Hepatocyte (in vitro differentiated cells): ENCODE results near the gene TFDP3. TPM values are rescaled to one million over a fixed set of nuclear protein-coding genes. Genes with fewer than 3 reads are reported as not detected.

ENCODE experiments used
- DNase-seq: peaks from one replicate; pipeline ENCODE4 v3.0.0-alpha.2; 2016; ENCODE audit warnings: low spot score
- H2AFZ ChIP-seq: fragments of 200-600 bp; sonication (generic); 2 replicates; pipeline ENCODE4 v1.6.0; 2016; ENCODE audit warnings: antibody characterized with exemption, mild to moderate bottlenecking
- H3K27ac ChIP-seq: fragments of 200-600 bp; sonication (generic); 2 replicates; pipeline ENCODE4 v1.5.1; 2016; ENCODE audit warnings: mild to moderate bottlenecking
- H3K27me3 ChIP-seq: fragments of 200-600 bp; sonication (generic); 2 replicates; pipeline ENCODE4 v1.6.1; 2016
- H3K36me3 ChIP-seq: fragments of 200-600 bp; sonication (generic); replicated peaks from 2 replicates; pipeline ENCODE4 v1.5.1; 2016; ENCODE audit warnings: low read depth; ENCODE audit not compliant: insufficient read depth
- H3K4me1 ChIP-seq: fragments of 200-600 bp; sonication (generic); 2 replicates; pipeline ENCODE4 v1.5.1; 2016; ENCODE audit warnings: mild to moderate bottlenecking, moderate library complexity; ENCODE audit not compliant: insufficient read depth
- H3K4me2 ChIP-seq: fragments of 200-600 bp; sonication (generic); 2 replicates; pipeline ENCODE4 v1.6.0; 2016
- H3K4me3 ChIP-seq: fragments of 200-600 bp; sonication (generic); 2 replicates; pipeline ENCODE4 v1.5.1; 2016; ENCODE audit warnings: mild to moderate bottlenecking
- H3K79me2 ChIP-seq: fragments of 200-600 bp; sonication (generic); 2 replicates; pipeline ENCODE4 v1.6.0; 2017; ENCODE audit warnings: mild to moderate bottlenecking
- H3K9me2 ChIP-seq: fragments of 200-600 bp; sonication (generic); replicated peaks from 2 replicates; pipeline ENCODE4 v1.6.0; 2017; ENCODE audit warnings: mild to moderate bottlenecking; ENCODE audit not compliant: insufficient read depth
- H3K9me3 ChIP-seq: fragments of 200-600 bp; sonication (generic); 2 replicates; pipeline ENCODE4 v1.5.1; 2016; ENCODE audit warnings: low read depth, mild to moderate bottlenecking
- H4K20me1 ChIP-seq: fragments of 200-600 bp; sonication (generic); 2 replicates; pipeline ENCODE4 v1.6.0; 2016; ENCODE audit warnings: mild to moderate bottlenecking; ENCODE audit not compliant: insufficient read depth, poor library complexity, severe bottlenecking
- EZH2 ChIP-seq: fragments of 200-600 bp; sonication (generic); IDR thresholded peaks from 2 replicates; pipeline ENCODE4 v1.6.1; 2016; ENCODE audit warnings: antibody characterized with exemption, mild to moderate bottlenecking, borderline replicate concordance
- EZH2phosphoT487 ChIP-seq: fragments of 200-600 bp; sonication (generic); IDR thresholded peaks from one replicate; pipeline ENCODE4 v1.6.1; 2018; ENCODE audit warnings: antibody characterized with exemption, mild to moderate bottlenecking, low read depth, moderate library complexity; ENCODE audit not compliant: unreplicated experiment, severe bottlenecking
- WGBS: methylation state at CpG from one replicate; pipeline ENCODE4 v1.1.6; 2016; ENCODE audit warnings: low lambda C conversion rate; ENCODE audit errors: missing lambda C conversion rate; 5-methylcytosine and 5-hydroxymethylcytosine counted together
- polyA plus RNA-seq: library from polyadenylated mRNA; unstranded; fragments of >200 nt; fragmentation: Nextera tagmentation; extraction: Ambion mirVana; gene quantifications from 2 replicates; pipeline ENCODE4 v1.2.1, GENCODE V29; 2016
- total RNA-seq: library from RNA; depleted of rRNA; stranded (reverse); fragments of >200 nt; gene quantifications from 2 replicates; pipeline ENCODE4 v1.2.3, GENCODE V29; 2014
- TF ChIP-seq, protein P1 (sequence below): fragments of 200-600 bp; sonication (generic); IDR thresholded peaks from 2 replicates; pipeline ENCODE4 v1.5.1; 2016; ENCODE audit warnings: antibody characterized with exemption, mild to moderate bottlenecking; ENCODE audit not compliant: poor library complexity

TFDP3 gene
- total and polyA plus RNA-seq, 2 experiments from 2014 or later = not detected

DNA sequence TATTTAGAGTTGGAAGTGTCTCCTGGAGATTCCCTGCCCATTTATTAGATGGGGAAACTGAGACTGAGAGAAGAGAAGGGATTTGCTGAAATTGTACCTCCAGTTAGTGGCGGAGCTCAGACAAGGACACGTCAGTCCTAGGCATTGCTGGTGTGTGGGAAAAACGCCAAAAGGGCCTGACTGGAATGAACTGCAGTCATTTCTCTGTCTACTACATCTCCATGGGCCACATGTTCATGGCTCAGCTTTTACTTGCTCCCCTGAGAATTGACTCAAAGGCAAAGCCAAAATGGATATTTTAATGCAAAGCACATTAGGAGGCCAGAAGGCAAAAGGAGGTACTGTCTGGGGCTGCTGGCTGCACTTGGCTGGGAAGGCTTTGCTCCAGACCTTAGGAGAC, 3.9 kb downstream of the TFDP3 start:
- Histone ChIP-seq H3K4me3 (no peak overlapping the region), H3K36me3 (no peaks in the 10 kb centered on the region), H2AFZ (no peak overlapping the region), H3K9me2 (no peaks in the 10 kb centered on the region), H3K4me1 (no peaks in the 10 kb centered on the region), H3K27ac (no peak overlapping the region), H3K79me2 (no peaks in the 10 kb centered on the region), H4K20me1 (no peaks in the 10 kb centered on the region), H3K9me3 (no peaks in the 10 kb centered on the region), H3K4me2 (no peak overlapping the region), H3K27me3 (no peaks in the 10 kb centered on the region)
- TF ChIP-seq, protein P1, sequence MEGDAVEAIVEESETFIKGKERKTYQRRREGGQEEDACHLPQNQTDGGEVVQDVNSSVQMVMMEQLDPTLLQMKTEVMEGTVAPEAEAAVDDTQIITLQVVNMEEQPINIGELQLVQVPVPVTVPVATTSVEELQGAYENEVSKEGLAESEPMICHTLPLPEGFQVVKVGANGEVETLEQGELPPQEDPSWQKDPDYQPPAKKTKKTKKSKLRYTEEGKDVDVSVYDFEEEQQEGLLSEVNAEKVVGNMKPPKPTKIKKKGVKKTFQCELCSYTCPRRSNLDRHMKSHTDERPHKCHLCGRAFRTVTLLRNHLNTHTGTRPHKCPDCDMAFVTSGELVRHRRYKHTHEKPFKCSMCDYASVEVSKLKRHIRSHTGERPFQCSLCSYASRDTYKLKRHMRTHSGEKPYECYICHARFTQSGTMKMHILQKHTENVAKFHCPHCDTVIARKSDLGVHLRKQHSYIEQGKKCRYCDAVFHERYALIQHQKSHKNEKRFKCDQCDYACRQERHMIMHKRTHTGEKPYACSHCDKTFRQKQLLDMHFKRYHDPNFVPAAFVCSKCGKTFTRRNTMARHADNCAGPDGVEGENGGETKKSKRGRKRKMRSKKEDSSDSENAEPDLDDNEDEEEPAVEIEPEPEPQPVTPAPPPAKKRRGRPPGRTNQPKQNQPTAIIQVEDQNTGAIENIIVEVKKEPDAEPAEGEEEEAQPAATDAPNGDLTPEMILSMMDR = no peak
- TF ChIP-seq EZH2phosphoT487 = no peak
- no peak for TF ChIP-seq EZH2
- WGBS = 69% methylated on average over 3 of the region's 3 CpGs
- no peak for DNase-seq

DNA sequence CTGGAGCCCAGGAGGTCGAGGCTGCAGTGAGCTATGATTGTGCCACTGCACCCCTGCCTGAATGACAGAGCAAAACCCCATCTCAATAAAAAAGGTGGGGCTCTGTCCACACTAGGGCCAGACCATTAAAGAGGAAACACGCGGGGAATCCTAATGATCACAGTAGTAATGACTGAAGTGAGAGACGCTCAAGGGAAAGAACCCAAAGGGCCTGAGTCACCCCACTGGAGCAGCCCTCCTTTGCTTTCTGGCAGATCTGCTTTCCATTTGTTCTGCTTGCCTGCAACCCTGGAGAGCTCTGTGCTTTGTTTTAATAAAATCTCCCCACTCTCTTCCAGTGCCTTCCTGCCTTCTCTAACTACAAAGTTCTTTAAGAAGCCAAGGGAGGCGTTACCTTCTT, 5.0 kb downstream of the TFDP3 start:
- Histone ChIP-seq H3K4me1 (no peaks in the 10 kb centered on the region), H3K4me3 (no peak overlapping the region), H3K36me3 (no peaks in the 10 kb centered on the region), H3K9me3 (no peaks in the 10 kb centered on the region), H3K27me3 (no peaks in the 10 kb centered on the region), H3K79me2 (no peaks in the 10 kb centered on the region), H3K4me2 (no peak overlapping the region), H2AFZ (no peak overlapping the region), H3K9me2 (no peaks in the 10 kb centered on the region), H3K27ac (no peak overlapping the region), H4K20me1 (no peaks in the 10 kb centered on the region)
- WGBS = 74% methylated on average over 5 of the region's 5 CpGs
- TF ChIP-seq EZH2 (no peak), EZH2phosphoT487 (no peak)
- TF ChIP-seq, protein P1 = no peak
- DNase-seq = no peak

DNA sequence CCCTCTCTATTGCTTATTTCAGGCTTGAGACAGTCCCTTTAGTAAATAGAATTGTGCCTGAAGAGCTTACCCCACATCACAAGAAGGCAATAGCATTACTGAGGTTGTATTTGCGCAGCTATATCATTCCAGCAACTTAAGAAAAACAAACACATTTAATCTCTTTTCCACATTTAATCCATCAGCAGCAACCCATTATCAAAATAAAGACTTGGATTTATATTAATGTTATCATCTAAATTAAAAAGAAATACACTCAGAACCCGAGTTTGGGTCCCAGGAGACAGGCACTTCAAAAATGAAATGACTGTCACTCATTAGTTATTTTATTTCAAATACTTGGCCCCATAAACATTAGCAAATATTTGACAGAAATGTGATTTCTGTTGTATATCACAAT, 10.4 kb downstream of the TFDP3 start:
- Histone ChIP-seq H3K4me2 (no peak overlapping the region), H3K27ac (no peak overlapping the region), H3K4me1 (no peaks in the 10 kb centered on the region), H4K20me1 (no peaks in the 10 kb centered on the region), H3K9me2 (no peaks in the 10 kb centered on the region), H2AFZ (no peak overlapping the region), H3K79me2 (no peaks in the 10 kb centered on the region), H3K9me3 (no peaks in the 10 kb centered on the region), H3K27me3 (no peaks in the 10 kb centered on the region), H3K36me3 (no peaks in the 10 kb centered on the region), H3K4me3 (no peak overlapping the region)
- TF ChIP-seq EZH2phosphoT487 (no peak), EZH2 (no peak)
- TF ChIP-seq, protein P1 = no peak
- 49% methylated on average over 2 of the region's 2 CpGs for WGBS
- DNase-seq = no peak

DNA sequence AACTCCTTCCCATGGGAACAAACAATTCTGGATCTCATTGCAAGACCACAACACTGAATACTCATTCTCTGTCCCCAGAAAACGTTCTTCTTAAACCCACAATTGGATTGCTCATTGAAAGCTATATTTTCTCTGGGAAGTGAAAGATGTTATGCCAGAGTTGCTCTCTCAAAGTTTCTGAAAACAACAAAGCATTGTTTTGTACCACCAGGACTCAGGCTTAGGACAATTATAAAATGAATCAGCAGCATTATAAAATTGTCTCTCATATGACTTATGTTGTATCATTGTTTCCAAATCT, 26.5 kb downstream of the TFDP3 start:
- Histone ChIP-seq H3K79me2 (no peaks in the 10 kb centered on the region), H3K9me2 (no peaks in the 10 kb centered on the region), H3K27me3 (no peaks in the 10 kb centered on the region), H3K4me2 (no peak overlapping the region), H3K4me3 (no peak overlapping the region), H2AFZ (no peak overlapping the region), H3K4me1 (peaks cover 6% of the 10 kb centered on the region), H4K20me1 (no peaks in the 10 kb centered on the region), H3K27ac (no peak overlapping the region), H3K9me3 (no peaks in the 10 kb centered on the region), H3K36me3 (no peaks in the 10 kb centered on the region)
- TF ChIP-seq EZH2 (no peak), EZH2phosphoT487 (no peak)
- TF ChIP-seq, protein P1 = no peak
- DNase-seq = no peak
- 48% methylated on average over 1 of the region's 1 CpG for WGBS
